ENCODE results near the gene MAPK13.
"Not testable (repeated sequence)": the region's sequence is repeated elsewhere in the genome, so short reads cannot be mapped to it uniquely, and the experiment has no call there.

The MAPK13 gene

GRCh38 chr6:36128793-36129192 lies 1.5 kb upstream of the MAPK13 start:
- DNase-seq: no peak

GRCh38 chr6:36129334-36129733 lies 979 bp upstream of the MAPK13 start:
- DNase-seq: not testable (repeated sequence)

GRCh38 chr6:36130667-36131510 lies 576 bp downstream of the MAPK13 start:
- DNase-seq: peak; percentile 85

GRCh38 chr6:36131511-36132245 lies 1.4 kb downstream of the MAPK13 start:
- no peak for DNase-seq

GRCh38 chr6:36132246-36132895 lies 2.1 kb downstream of the MAPK13 start:
- DNase-seq: no peak

DNA sequence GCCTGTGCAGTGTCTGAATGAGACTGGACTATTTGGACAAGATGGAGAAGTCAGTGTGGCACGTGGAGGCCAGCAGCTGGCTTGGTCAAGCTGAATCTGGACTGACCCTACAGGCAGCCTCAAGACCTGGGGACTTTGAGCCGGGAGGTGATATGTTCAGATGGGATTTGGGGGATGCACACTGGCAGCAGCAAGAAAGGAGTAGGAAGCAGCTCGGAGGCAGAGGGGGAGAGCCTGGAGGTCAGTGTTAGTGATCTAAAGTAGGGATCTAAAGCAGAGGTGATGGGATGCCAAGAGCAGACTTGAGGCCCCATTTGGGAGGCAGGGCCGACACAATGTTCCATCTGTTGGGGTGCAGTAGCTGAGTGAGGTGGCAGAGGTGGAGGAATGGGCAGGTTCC lies 2.8 kb downstream of the MAPK13 start:
- DNase-seq: no peak

DNA sequence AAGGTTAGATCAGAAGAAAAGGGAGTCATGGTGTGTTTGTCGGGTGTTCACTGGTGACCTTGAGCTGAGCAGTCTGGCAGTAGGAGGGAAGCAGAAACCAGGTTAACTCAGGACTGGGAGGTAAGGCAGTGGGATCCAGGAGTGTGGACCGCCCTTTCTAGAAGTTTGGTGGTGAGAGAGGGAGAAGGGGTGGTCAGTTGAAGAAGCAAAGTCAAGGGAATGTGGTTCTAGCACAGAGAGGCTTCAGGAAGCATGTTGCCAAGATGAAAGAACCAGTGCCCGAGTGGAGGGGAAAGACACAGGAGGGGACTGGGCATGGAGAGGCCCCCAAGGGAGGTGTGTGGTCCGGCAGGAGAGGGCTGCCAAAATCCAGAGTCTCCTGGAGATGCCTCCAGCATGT lies 3.6 kb downstream of the MAPK13 start:
- no peak for DNase-seq

- no peak for DNase-seq
Measured at GRCh38 chr6:36135053-36135731, 4.9 kb downstream of the MAPK13 start.

- no peak for DNase-seq
Measured at GRCh38 chr6:36136034-36136433, 5.7 kb downstream of the MAPK13 start.

GRCh38 chr6:36136551-36136950 lies 6.2 kb downstream of the MAPK13 start:
- no peak for DNase-seq

- no peak for DNase-seq
Measured at GRCh38 chr6:36138667-36139066, 8.4 kb downstream of the MAPK13 start.

GRCh38 chr6:36139431-36139830 lies 9.1 kb downstream of the MAPK13 start:
- DNase-seq: no peak

- DNase-seq: no peak
Measured at GRCh38 chr6:36139991-36140710, 9.8 kb downstream of the MAPK13 start.

- DNase-seq: no peak
Measured at GRCh38 chr6:36141091-36141490, 10.8 kb downstream of the MAPK13 start.

DNA sequence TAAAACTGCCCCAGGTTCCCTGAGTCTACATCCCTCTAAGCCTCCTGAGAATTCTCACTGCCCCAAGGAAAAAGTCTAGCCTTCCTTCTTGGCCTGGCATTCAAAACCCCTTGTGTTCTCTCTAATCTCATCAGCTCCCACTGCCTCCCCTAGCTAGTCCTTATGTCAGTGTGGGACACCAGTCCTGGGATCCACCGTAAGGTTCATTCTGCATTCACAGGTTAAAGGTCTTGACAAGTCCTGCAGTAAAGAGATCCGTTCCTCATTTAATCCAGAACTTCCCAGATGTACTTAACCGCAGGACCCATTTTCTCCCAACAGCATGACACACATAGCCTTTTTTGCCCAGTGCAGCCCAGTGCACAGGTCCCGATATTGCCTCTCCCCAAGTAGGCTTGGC lies 11.6 kb downstream of the MAPK13 start:
- no peak for DNase-seq

- no peak for DNase-seq
Measured at GRCh38 chr6:36142971-36143838, 12.9 kb downstream of the MAPK13 start.

- no peak for DNase-seq
Measured at GRCh38 chr6:36145495-36145894, 15.2 kb downstream of the MAPK13 start.

GRCh38 chr6:36147294-36147693 lies 17.0 kb downstream of the MAPK13 start:
- no peak for DNase-seq

DNA sequence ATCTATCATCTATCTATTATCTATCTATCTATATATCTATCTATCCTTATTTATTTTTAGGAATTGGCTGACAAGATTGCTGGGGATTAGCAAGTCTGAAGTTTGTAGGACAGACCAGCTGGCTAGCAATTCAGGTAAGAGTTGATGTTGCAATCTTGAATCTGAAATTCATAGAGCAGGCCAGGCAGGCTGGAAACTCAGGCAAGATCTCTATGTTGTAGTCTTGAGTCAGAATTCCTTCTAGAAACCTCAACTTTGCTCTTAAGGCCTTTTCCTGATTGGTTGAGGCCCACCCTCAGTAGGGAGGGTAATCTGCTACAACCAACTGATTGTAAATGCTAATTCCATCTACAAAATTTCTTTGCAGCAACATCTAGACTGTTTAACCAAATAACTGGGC lies 19.2 kb downstream of the MAPK13 start:
- DNase-seq: no peak

DNA sequence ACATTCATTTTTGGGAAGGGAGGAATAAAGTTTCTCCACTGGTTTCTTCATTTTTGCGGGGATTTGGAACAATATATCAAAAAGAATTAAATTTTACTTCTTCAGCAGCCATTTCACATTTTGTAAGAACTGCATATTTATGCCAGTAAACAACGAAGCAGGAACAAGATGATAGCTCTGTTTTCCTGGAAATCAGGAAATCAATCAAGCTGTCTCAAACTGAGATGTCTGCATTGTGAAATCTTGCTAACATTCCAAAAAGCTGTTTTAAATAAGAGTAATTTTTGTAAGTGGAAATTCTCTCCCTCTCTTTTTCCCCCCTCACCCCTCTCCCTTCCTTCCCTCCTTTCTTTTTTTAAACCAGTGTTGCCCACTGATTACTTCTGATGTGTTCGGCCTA lies 20.0 kb downstream of the MAPK13 start:
- DNase-seq: no peak

GRCh38 chr6:36154286-36154685 lies 24.0 kb downstream of the MAPK13 start:
- DNase-seq: no peak

GRCh38 chr6:36155662-36156061 lies 25.3 kb downstream of the MAPK13 start:
- no peak for DNase-seq
